HEK293T (cell line): ENCODE measurements around the gene FLT4.

ENCODE experiments used
- BHLHE40 ChIP-seq: fragments of 450-650 bp; IDR thresholded peaks from 2 replicates; pipeline ENCODE4 v1.6.1; 2016; ENCODE audit warnings: mild to moderate bottlenecking, moderate library complexity, borderline replicate concordance
- CTBP1 ChIP-seq: fragments of 450-650 bp; IDR thresholded peaks from 2 replicates; pipeline ENCODE4 v1.6.1; 2016; ENCODE audit warnings: borderline replicate concordance
- NFRKB ChIP-seq: fragments of 450-650 bp; IDR thresholded peaks from 2 replicates; pipeline ENCODE4 v1.6.1; 2016; ENCODE audit warnings: mild to moderate bottlenecking, moderate library complexity
- SP1 ChIP-seq: fragments of 450-650 bp; IDR thresholded peaks from 2 replicates; pipeline ENCODE4 v1.6.1; 2017

GRCh38 chr5:180594311-180595045, 54.9 kb downstream of the FLT4 start:
- TF ChIP-seq SP1 (no peak), CTBP1 (no peak), BHLHE40 (no peak), NFRKB (no peak)
